ENCODE data around the gene KXD1. TPM values are rescaled to one million over a fixed set of nuclear protein-coding genes. Genes with fewer than 3 reads are reported as not detected.
"Not testable (repeated sequence)": the region's sequence is repeated elsewhere in the genome, so short reads cannot be mapped to it uniquely, and the experiment has no call there.

KXD1 gene
- polyA plus RNA-seq, 4 donors: 58.8 to 81.3 (median 75.2) TPM

- not testable (repeated sequence) for H3K27me3 ChIP-seq (ENCODE audit: control insufficient read depth in 3 of 3, insufficient read depth in 3 of 3, low read length in 3 of 3); DNase-seq; H3K9me3 ChIP-seq (ENCODE audit: control insufficient read depth in 2 of 2, insufficient read depth in 1 of 2, low read depth in 1 of 2, low read length in 1 of 2); H3K4me3 ChIP-seq (ENCODE audit: low read depth in 1 of 3, low read length in 3 of 3); H3K27ac ChIP-seq (ENCODE audit: low read depth in 1 of 3, low read length in 2 of 3); FAIRE-seq
- peaks cover 0 to 12% (median 4%) of the 10 kb centered on the region in 3 donors for H3K4me1 ChIP-seq (ENCODE audit: control insufficient read depth in 3 of 3, insufficient read depth in 2 of 3, low read depth in 1 of 3, low read length in 2 of 3)
- WGBS, 3 donors: 93 to 100% (median 95%) methylated on average over 1 of the region's 1 CpG
- peaks cover 0 to 61% (median 19%) of the 10 kb centered on the region in 3 donors for H3K36me3 ChIP-seq (ENCODE audit: control insufficient read depth in 3 of 3, insufficient read depth in 2 of 3, low read depth in 1 of 3, low read length in 3 of 3)
Observed at GRCh38 chr19:18540200-18540599, 17.5 kb upstream of the KXD1 start.

DNA sequence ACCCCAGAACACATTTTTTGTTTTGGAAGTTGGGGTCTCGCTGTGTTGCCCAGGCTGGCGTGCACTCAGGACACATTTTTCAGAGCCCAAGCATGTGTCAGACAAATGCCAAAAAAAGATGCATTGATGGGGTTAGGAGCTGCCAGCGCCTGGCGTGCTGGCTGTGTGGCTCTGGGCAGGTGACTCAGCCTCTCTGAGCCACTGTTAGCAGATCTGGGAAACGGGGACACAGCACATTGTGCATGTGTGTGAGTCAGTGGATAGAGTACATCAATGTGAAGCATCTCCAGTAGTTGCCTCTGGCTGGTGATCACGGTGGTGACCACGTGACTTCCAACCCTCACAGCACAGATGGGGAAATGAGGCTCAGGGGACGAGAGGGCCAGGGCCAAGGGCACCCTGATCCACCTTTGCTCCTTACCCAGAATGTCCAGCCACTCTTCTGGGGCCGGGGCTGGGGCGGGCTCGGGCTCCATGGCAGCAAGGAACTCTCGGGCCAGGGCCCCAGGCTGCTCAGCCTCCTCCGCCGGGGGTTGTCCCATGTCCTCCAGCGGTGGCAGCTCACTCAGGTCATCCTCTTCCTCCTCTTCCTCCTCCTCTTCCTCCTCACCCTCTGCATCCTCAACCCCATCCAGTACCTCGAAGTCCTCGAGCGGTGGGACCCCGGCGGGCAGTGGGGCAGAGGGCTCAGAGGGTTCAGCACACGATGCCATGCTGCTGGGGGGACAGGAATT is 16.2 kb upstream of the KXD1 start:
- WGBS, 3 donors: 83 to 87% (median 86%) methylated on average over 19 to 21 of the region's 21 CpGs
- FAIRE-seq: no peak
- H3K4me3 ChIP-seq (ENCODE audit: low read depth in 1 of 3, low read length in 3 of 3): no peak overlapping the region
- H3K27me3 ChIP-seq (ENCODE audit: control insufficient read depth in 3 of 3, insufficient read depth in 3 of 3, low read length in 3 of 3): no peaks in the 10 kb centered on the region
- DNase-seq: no peak
- peaks cover 0 to 49% (median 15%) of the 10 kb centered on the region in 3 donors for H3K36me3 ChIP-seq (ENCODE audit: control insufficient read depth in 3 of 3, insufficient read depth in 2 of 3, low read depth in 1 of 3, low read length in 3 of 3)
- H3K9me3 ChIP-seq (ENCODE audit: control insufficient read depth in 2 of 2, insufficient read depth in 1 of 2, low read depth in 1 of 2, low read length in 1 of 2): no peaks in the 10 kb centered on the region
- H3K4me1 ChIP-seq (ENCODE audit: control insufficient read depth in 3 of 3, insufficient read depth in 2 of 3, low read depth in 1 of 3, low read length in 2 of 3): peaks cover 0 to 12% (median 4%) of the 10 kb centered on the region in 3 donors
- H3K27ac ChIP-seq (ENCODE audit: low read depth in 1 of 3, low read length in 2 of 3): no peak overlapping the region

GRCh38 chr19:18541992-18542940 is 15.4 kb upstream of the KXD1 start:
- peak overlapping the region; percentile 22 to 86 (median 63) for H3K27ac ChIP-seq (ENCODE audit: low read depth in 1 of 3, low read length in 2 of 3)
- peak overlapping the region; percentile 72 to 99 (median 98) for H3K4me3 ChIP-seq (ENCODE audit: low read depth in 1 of 3, low read length in 3 of 3)
- peaks cover 0 to 12% (median 4%) of the 10 kb centered on the region in 3 donors for H3K4me1 ChIP-seq (ENCODE audit: control insufficient read depth in 3 of 3, insufficient read depth in 2 of 3, low read depth in 1 of 3, low read length in 2 of 3)
- H3K36me3 ChIP-seq (ENCODE audit: control insufficient read depth in 3 of 3, insufficient read depth in 2 of 3, low read depth in 1 of 3, low read length in 3 of 3): peaks cover 0 to 40% (median 15%) of the 10 kb centered on the region in 3 donors
- DNase-seq: no peak
- 18 to 25% (median 19%) methylated on average over 11 of the region's 11 CpGs for WGBS, 3 donors
- H3K9me3 ChIP-seq (ENCODE audit: control insufficient read depth in 2 of 2, insufficient read depth in 1 of 2, low read depth in 1 of 2, low read length in 1 of 2): no peaks in the 10 kb centered on the region
- no peaks in the 10 kb centered on the region for H3K27me3 ChIP-seq (ENCODE audit: control insufficient read depth in 3 of 3, insufficient read depth in 3 of 3, low read length in 3 of 3)
- no peak for FAIRE-seq

DNA sequence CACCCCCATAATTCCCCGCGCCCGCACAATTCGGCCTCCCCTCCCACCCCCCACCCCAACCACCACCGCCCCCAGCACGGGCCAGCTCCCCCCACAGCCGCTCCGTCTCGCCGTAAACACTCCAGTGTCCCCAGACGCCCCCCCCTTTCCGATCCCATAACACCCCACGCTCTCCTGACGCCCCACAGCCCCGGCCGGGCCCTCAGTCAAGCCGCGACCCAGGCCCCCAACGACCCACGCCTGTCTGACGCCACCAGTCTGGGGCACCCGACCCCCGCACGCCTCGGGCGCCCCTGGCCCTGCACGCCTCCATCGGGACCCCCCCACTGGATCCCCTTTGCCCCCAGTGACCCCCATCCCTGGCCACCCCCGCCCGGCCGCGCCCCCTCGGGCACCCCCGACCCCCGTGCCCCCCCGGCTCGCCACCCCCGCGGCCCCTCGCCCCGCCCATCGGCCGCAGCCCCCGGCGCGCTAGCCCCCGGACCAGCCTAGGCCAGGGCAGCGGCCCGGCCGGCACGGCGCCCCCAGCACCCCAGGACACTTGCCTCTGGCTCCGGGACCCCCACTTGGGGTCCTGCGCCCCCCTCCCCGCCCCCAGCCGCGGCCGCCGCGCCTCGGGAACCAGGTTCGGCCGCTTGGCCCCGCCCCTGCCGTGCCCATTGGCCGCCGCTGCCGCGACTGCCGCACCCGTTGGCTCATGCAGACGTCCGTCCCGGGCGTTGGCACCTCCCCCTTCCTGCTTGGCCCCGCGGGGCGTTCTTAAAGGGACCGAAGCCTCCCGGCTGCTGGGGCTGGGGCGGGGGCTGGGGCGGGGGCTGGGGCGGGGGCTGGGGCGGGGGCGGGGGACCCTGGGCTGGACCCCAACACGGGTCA is 14.5 kb upstream of the KXD1 start, which contains the start of gene FKBP8:
Gene FKBP8, minus strand, starts transcription at position 633 of the 873 bp plus-strand sequence. CDS start 1,603 bp downstream, outside the sequence.
- Histone ChIP-seq H3K9me3 (ENCODE audit: control insufficient read depth in 2 of 2, insufficient read depth in 1 of 2, low read depth in 1 of 2, low read length in 1 of 2) (no peaks in the 10 kb centered on the region), H3K36me3 (ENCODE audit: control insufficient read depth in 3 of 3, insufficient read depth in 2 of 3, low read depth in 1 of 3, low read length in 3 of 3) (peaks cover 0 to 31% (median 10%) of the 10 kb centered on the region in 3 donors), H3K27ac (ENCODE audit: low read depth in 1 of 3, low read length in 2 of 3) (peak within 1 kb of the TSS; percentile 63 to 90 (median 75)), H3K4me1 (ENCODE audit: control insufficient read depth in 3 of 3, insufficient read depth in 2 of 3, low read depth in 1 of 3, low read length in 2 of 3) (peaks cover 0 to 12% (median 4%) of the 10 kb centered on the region in 3 donors), H3K4me3 (ENCODE audit: low read depth in 1 of 3, low read length in 3 of 3) (peak within 1 kb of the TSS; percentile 72 to 99 (median 98)), H3K27me3 (ENCODE audit: control insufficient read depth in 3 of 3, insufficient read depth in 3 of 3, low read length in 3 of 3) (no peaks in the 10 kb centered on the region)
- no peak for FAIRE-seq
- WGBS, 3 donors: 0 to 2% (median 2%) methylated on average over 15 to 86 of the region's 86 CpGs
- peak; percentile 91 to 95 for DNase-seq

- H3K4me3 ChIP-seq (ENCODE audit: low read depth in 1 of 3, low read length in 3 of 3): peak overlapping the region; percentile 29 to 99 (median 98)
- H3K4me1 ChIP-seq (ENCODE audit: control insufficient read depth in 3 of 3, insufficient read depth in 2 of 3, low read depth in 1 of 3, low read length in 2 of 3): peaks cover 0 to 12% (median 4%) of the 10 kb centered on the region in 3 donors
- peaks cover 0 to 27% (median 10%) of the 10 kb centered on the region in 3 donors for H3K36me3 ChIP-seq (ENCODE audit: control insufficient read depth in 3 of 3, insufficient read depth in 2 of 3, low read depth in 1 of 3, low read length in 3 of 3)
- H3K27ac ChIP-seq (ENCODE audit: low read depth in 1 of 3, low read length in 2 of 3): peak overlapping the region in 2 of 3 donors; percentile 75 to 90
- no peaks in the 10 kb centered on the region for H3K27me3 ChIP-seq (ENCODE audit: control insufficient read depth in 3 of 3, insufficient read depth in 3 of 3, low read length in 3 of 3)
- no peaks in the 10 kb centered on the region for H3K9me3 ChIP-seq (ENCODE audit: control insufficient read depth in 2 of 2, insufficient read depth in 1 of 2, low read depth in 1 of 2, low read length in 1 of 2)
- DNase-seq (peak; percentile 67 to 94), FAIRE-seq (no peak)
- 2 to 5% (median 2%) methylated on average over 8 to 12 of the region's 12 CpGs for WGBS, 3 donors
Observed at GRCh38 chr19:18543814-18544475, 13.7 kb upstream of the KXD1 start.

DNA sequence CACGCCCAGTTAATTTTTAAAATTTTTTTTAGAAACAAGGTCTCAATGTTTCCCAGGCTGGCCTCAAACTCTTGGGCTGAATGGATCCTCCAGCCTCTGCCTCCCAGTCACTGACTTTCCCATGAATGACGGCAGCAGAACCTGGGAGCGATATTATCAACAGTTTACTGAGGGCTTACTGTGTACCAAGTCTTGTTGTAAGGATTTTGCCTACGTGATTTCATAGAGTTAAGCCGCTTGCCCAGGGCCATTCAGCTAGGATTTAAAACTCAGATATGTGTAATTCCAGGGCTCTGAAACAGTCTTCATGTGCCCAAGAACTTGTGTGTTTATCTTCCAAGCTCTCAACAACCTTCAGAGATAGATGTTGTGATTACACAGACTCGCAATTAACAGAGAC is 6.0 kb upstream of the KXD1 start:
- FAIRE-seq (no peak), DNase-seq (no peak)
- H3K27me3 ChIP-seq (ENCODE audit: control insufficient read depth in 3 of 3, insufficient read depth in 3 of 3, low read length in 3 of 3): no peaks in the 10 kb centered on the region
- WGBS, 3 donors: 31 to 54% (median 47%) methylated on average over 6 of the region's 6 CpGs
- no peak overlapping the region for H3K27ac ChIP-seq (ENCODE audit: low read depth in 1 of 3, low read length in 2 of 3)
- no peaks in the 10 kb centered on the region for H3K4me1 ChIP-seq (ENCODE audit: control insufficient read depth in 3 of 3, insufficient read depth in 2 of 3, low read depth in 1 of 3, low read length in 2 of 3)
- H3K4me3 ChIP-seq (ENCODE audit: low read depth in 1 of 3, low read length in 3 of 3): no peak overlapping the region
- no peaks in the 10 kb centered on the region for H3K9me3 ChIP-seq (ENCODE audit: control insufficient read depth in 2 of 2, insufficient read depth in 1 of 2, low read depth in 1 of 2, low read length in 1 of 2)
- no peaks in the 10 kb centered on the region for H3K36me3 ChIP-seq (ENCODE audit: control insufficient read depth in 3 of 3, insufficient read depth in 2 of 3, low read depth in 1 of 3, low read length in 3 of 3)

- H3K4me3 ChIP-seq (ENCODE audit: low read depth in 1 of 3, low read length in 3 of 3): peak overlapping the region; percentile 70 to 79 (median 77)
- peaks cover 0 to 19% (median 7%) of the 10 kb centered on the region in 3 donors for H3K36me3 ChIP-seq (ENCODE audit: control insufficient read depth in 3 of 3, insufficient read depth in 2 of 3, low read depth in 1 of 3, low read length in 3 of 3)
- H3K27ac ChIP-seq (ENCODE audit: low read depth in 1 of 3, low read length in 2 of 3): peak overlapping the region; percentile 81 to 93 (median 91)
- H3K9me3 ChIP-seq (ENCODE audit: control insufficient read depth in 2 of 2, insufficient read depth in 1 of 2, low read depth in 1 of 2, low read length in 1 of 2): no peaks in the 10 kb centered on the region
- no peaks in the 10 kb centered on the region for H3K27me3 ChIP-seq (ENCODE audit: control insufficient read depth in 3 of 3, insufficient read depth in 3 of 3, low read length in 3 of 3)
- FAIRE-seq (no peak), DNase-seq (peak in 1 of 2 donors; percentile 54)
- H3K4me1 ChIP-seq (ENCODE audit: control insufficient read depth in 3 of 3, insufficient read depth in 2 of 3, low read depth in 1 of 3, low read length in 2 of 3): peaks cover 3 to 8% (median 3%) of the 10 kb centered on the region in 3 donors
- WGBS, 3 donors: 3% methylated on average over 11 of the region's 11 CpGs
Observed at GRCh38 chr19:18558202-18558555, 509 bp downstream of the KXD1 start.
